ENCODE results near the gene TM2D1.

TM2D1 gene

GRCh38 chr1:61724813-61725694, at the start of gene TM2D1:
TM2D1 (minus strand) TSS chr1:61725141; CDS start chr1:61725120, 21 bp downstream.
- DNase-seq (ENCODE audit: low read depth) = peak; percentile 89
- TF ChIP-seq, protein P1, sequence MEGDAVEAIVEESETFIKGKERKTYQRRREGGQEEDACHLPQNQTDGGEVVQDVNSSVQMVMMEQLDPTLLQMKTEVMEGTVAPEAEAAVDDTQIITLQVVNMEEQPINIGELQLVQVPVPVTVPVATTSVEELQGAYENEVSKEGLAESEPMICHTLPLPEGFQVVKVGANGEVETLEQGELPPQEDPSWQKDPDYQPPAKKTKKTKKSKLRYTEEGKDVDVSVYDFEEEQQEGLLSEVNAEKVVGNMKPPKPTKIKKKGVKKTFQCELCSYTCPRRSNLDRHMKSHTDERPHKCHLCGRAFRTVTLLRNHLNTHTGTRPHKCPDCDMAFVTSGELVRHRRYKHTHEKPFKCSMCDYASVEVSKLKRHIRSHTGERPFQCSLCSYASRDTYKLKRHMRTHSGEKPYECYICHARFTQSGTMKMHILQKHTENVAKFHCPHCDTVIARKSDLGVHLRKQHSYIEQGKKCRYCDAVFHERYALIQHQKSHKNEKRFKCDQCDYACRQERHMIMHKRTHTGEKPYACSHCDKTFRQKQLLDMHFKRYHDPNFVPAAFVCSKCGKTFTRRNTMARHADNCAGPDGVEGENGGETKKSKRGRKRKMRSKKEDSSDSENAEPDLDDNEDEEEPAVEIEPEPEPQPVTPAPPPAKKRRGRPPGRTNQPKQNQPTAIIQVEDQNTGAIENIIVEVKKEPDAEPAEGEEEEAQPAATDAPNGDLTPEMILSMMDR (IDR thresholded peaks at IDR 0.05; ENCODE audit: low read length, missing control alignments) = no peak
- H3K4me3 ChIP-seq (replicated peaks; ENCODE audit: low read depth, low read length) = peak within 1 kb of the TSS; percentile 100

- no peak for DNase-seq (ENCODE audit: low read depth)
- TF ChIP-seq, protein P1 (IDR thresholded peaks at IDR 0.05; ENCODE audit: low read length, missing control alignments) = no peak
- no peak overlapping the region for H3K4me3 ChIP-seq (replicated peaks; ENCODE audit: low read depth, low read length)
These were observed 45.2 kb upstream of the TM2D1 start for GRCh38 chr1:61770131-61770530.

- TF ChIP-seq, protein P1 (IDR thresholded peaks at IDR 0.05; ENCODE audit: low read length, missing control alignments) = no peak
- peak; percentile 54 for DNase-seq (ENCODE audit: low read depth)
- H3K4me3 ChIP-seq (replicated peaks; ENCODE audit: low read depth, low read length) = no peak overlapping the region
These were observed 33.0 kb upstream of the TM2D1 start for GRCh38 chr1:61757950-61758349.

DNA sequence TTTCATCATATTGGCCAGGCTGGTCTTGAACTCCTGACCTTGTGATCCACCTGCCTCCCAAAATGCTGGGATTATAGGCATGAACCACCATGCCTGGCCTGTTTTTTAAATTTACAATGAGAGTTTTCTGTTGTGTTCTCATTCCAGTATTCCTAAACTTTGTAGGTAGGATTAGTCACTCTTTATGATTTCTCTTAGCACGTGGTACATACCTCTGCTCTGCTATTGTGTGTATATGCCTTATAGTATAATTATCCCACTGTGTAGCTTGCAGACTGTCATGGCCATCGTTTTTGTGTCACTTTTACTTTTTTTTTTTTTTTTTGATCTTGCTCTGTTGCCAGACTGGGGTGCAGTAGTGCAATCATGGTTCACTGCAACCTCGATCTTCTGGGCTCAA, 31.8 kb upstream of the TM2D1 start:
- H3K4me3 ChIP-seq (replicated peaks; ENCODE audit: low read depth, low read length) = no peak overlapping the region
- TF ChIP-seq, protein P1 (IDR thresholded peaks at IDR 0.05; ENCODE audit: low read length, missing control alignments) = no peak
- DNase-seq (ENCODE audit: low read depth) = no peak

DNA sequence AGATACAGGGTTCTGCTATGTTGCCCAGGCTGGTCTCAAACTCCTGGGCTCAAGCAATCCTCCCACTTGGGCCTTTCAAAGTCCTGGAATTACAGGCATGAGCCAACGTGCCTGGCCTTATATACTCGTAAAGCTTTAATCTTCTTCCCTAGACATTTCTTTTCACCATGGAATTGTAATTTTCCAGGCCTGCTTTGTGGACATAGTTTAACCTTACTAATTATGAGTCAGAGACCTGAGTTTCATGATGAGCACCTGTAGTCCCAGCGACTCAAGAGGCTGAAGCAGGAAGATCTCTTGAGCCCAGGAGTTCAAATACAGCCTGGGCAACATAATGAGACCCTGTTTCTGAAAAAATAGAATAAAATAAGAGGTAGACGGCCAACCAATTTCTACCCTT, 29.6 kb upstream of the TM2D1 start:
- H3K4me3 ChIP-seq (replicated peaks; ENCODE audit: low read depth, low read length) = no peak overlapping the region
- no peak for DNase-seq (ENCODE audit: low read depth)
- TF ChIP-seq, protein P1 (IDR thresholded peaks at IDR 0.05; ENCODE audit: low read length, missing control alignments) = no peak

DNA sequence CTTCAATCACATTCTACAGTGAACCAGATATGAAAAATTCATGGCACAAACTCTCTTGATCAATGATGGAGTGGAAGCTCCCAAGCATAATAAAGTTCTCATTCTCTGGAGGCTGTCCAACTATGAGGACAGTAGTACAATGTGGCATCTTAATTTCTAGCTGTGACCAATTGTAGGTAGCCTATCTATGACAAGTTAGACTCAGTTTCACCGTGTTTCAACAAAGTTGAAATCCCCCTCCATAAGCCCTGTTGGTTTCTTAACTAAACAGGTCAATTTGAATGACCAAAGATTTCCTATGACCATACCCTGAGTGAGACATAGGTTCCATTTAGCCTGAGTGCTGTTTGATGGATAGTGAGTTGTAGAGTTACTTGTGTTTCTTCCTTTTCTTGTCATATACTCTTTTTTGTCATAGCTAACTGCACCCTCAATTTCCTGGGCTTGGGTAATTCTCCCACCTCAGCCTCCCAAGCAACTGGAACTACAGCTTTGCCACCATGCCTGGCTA, 29.1 kb upstream of the TM2D1 start:
- no peak for DNase-seq (ENCODE audit: low read depth)
- TF ChIP-seq, protein P1 (IDR thresholded peaks at IDR 0.05; ENCODE audit: low read length, missing control alignments) = no peak
- H3K4me3 ChIP-seq (replicated peaks; ENCODE audit: low read depth, low read length) = no peak overlapping the region

All from fibroblast of pulmonary artery (primary cell).